PC-9 (cell line): ENCODE measurements around the gene IPPK. TPM values are rescaled to one million over a fixed set of nuclear protein-coding genes. Genes with fewer than 3 reads are reported as not detected.

ENCODE experiments used
- BruUV-seq: library from RNA; stranded (reverse); fragments of 400-500 nt; replicated peaks from 2 replicates; lab custom pipeline; 2021; lab: Mats Ljungman, UMichigan
- CTCF ChIA-PET: fragments of 300-600 bp; sonication (Branson Sonifier 250); formaldehyde crosslinking; loops from one replicate; lab custom pipeline; 2022; ENCODE audit warnings: antibody characterized with exemption; lab: Charles Lee
- POLR2A ChIA-PET: fragments of 300-600 bp; sonication (Branson Sonifier 250); formaldehyde crosslinking; loops from one replicate; lab custom pipeline; 2022; ENCODE audit warnings: antibody characterized with exemption; ENCODE audit not compliant: unreplicated experiment; lab: Charles Lee
- DNase-seq, 2 experiments: peaks; one replicate each; pipeline versions ENCODE4 v3.0.0 to v3.0.0-alpha.2; 2015 to 2022; ENCODE audit warnings: mixed read lengths in 1 of 2
- H2AFZ ChIP-seq: fragments of 200-600 bp; sonication (generic); 2 replicates; pipeline ENCODE4 v1.8.1; 2017; ENCODE audit warnings: antibody characterized with exemption
- H3F3A ChIP-seq: fragments of 200-600 bp; sonication (generic); 2 replicates; pipeline ENCODE4 v1.8.1; 2017; ENCODE audit warnings: antibody characterized with exemption, mild to moderate bottlenecking, low read depth; ENCODE audit not compliant: insufficient read depth
- H3K27ac ChIP-seq: fragments of 200-600 bp; sonication (generic); 2 replicates; pipeline ENCODE4 v1.6.1; 2016; ENCODE audit warnings: mixed run types
- H3K27me3 ChIP-seq: fragments of 200-600 bp; sonication (generic); 2 replicates; pipeline ENCODE4 v1.6.1; 2016; ENCODE audit warnings: low read depth, mixed run types; ENCODE audit not compliant: insufficient read depth
- H3K36me3 ChIP-seq: fragments of 200-600 bp; sonication (generic); 2 replicates; pipeline ENCODE4 v1.6.1; 2016; ENCODE audit warnings: low read depth, mixed run types
- H3K4me1 ChIP-seq: fragments of 200-600 bp; sonication (generic); replicated peaks from 2 replicates; pipeline ENCODE4 v1.6.1; 2016; ENCODE audit warnings: mixed run types; ENCODE audit not compliant: insufficient read depth
- H3K4me2 ChIP-seq: fragments of 200-600 bp; sonication (generic); 2 replicates; pipeline ENCODE4 v1.6.1; 2017; ENCODE audit warnings: mixed run types
- H3K4me3 ChIP-seq: fragments of 200-600 bp; sonication (generic); 2 replicates; pipeline ENCODE4 v1.6.1; 2016; ENCODE audit warnings: mixed run types
- H3K79me2 ChIP-seq: fragments of 200-600 bp; sonication (generic); 2 replicates; pipeline ENCODE4 v1.6.1; 2017; ENCODE audit warnings: low read depth, mixed run types
- H3K9me2 ChIP-seq: fragments of 200-600 bp; sonication (generic); 2 replicates; pipeline ENCODE4 v1.8.1; 2017; ENCODE audit warnings: mild to moderate bottlenecking; ENCODE audit not compliant: insufficient read depth
- H3K9me3 ChIP-seq: fragments of 200-600 bp; sonication (generic); 2 replicates; pipeline ENCODE4 v1.8.1; 2016; ENCODE audit warnings: low read depth; ENCODE audit not compliant: insufficient read depth
- H4K20me1 ChIP-seq: fragments of 200-600 bp; sonication (generic); 2 replicates; pipeline ENCODE4 v1.8.1; 2017; ENCODE audit not compliant: insufficient read depth
- CTCF ChIP-seq: fragments of 200-600 bp; sonication (generic); conservative IDR thresholded peaks from 2 replicates; pipeline ENCODE4 v1.6.1; 2017; ENCODE audit warnings: mixed run types, antibody characterized with exemption, mild to moderate bottlenecking, moderate library complexity
- EZH2 ChIP-seq: fragments of 200-600 bp; sonication (generic); IDR thresholded peaks from 2 replicates; pipeline ENCODE4 v1.8.0; 2017; ENCODE audit warnings: antibody characterized with exemption, low read depth
- intact Hi-C: fragments of 100-400 bp; cut with micrococcal nuclease; formaldehyde crosslinking; loops from one replicate; pipeline ENCODE4 v1.10.0; 2022; ENCODE audit not compliant: unreplicated experiment
- total RNA-seq: library from RNA; stranded (reverse); gene quantifications from 2 replicates; pipeline ENCODE4 v1.2.3, GENCODE V29; 2021

IPPK gene
- total RNA-seq, 1 experiment from 2014 or later, result 12.3 TPM

GRCh38 chr9:92603100-92603499, 66.8 kb downstream of the IPPK start:
- H3K79me2 ChIP-seq, result no peaks in the 10 kb centered on the region
- no peak for DNase-seq
- TF ChIP-seq EZH2, result no peak
- no peak for TF ChIP-seq CTCF
- ChIA-PET CTCF (no interaction called here), POLR2A (no interaction called here)
- no peak overlapping the region for H3K27ac ChIP-seq
- H3K9me2 ChIP-seq, result no peaks in the 10 kb centered on the region
- H3F3A ChIP-seq, result no peaks in the 10 kb centered on the region; the same call in 1 of the 2 replicates
- no peak overlapping the region for H3K4me3 ChIP-seq
- no peaks in the 10 kb centered on the region for H3K27me3 ChIP-seq
- no peak overlapping the region for H3K4me2 ChIP-seq
- H3K4me1 ChIP-seq, result no peaks in the 10 kb centered on the region
- no TSS peak for BruUV-seq
- H4K20me1 ChIP-seq, result no peaks in the 10 kb centered on the region
- H3K9me3 ChIP-seq, result no peaks in the 10 kb centered on the region; the same call in 1 of the 2 replicates
- intact Hi-C loops, result no loop called here
- H3K36me3 ChIP-seq, result no peaks in the 10 kb centered on the region
- H2AFZ ChIP-seq, result no peak overlapping the region

GRCh38 chr9:92602413-92602812, 67.5 kb downstream of the IPPK start:
- H2AFZ ChIP-seq, result no peak overlapping the region
- CTCF ChIA-PET, result no interaction called here
- no peaks in the 10 kb centered on the region for H3K27me3 ChIP-seq
- no peaks in the 10 kb centered on the region; the same call in 1 of the 2 replicates for H3K9me3 ChIP-seq
- POLR2A ChIA-PET, result no interaction called here
- no peaks in the 10 kb centered on the region for H3K4me1 ChIP-seq
- no peaks in the 10 kb centered on the region for H3K9me2 ChIP-seq
- H4K20me1 ChIP-seq, result no peaks in the 10 kb centered on the region
- H3K36me3 ChIP-seq, result no peaks in the 10 kb centered on the region
- intact Hi-C loops, result no loop called here
- DNase-seq, result no peak
- TF ChIP-seq CTCF (no peak), EZH2 (no peak)
- no peaks in the 10 kb centered on the region; the same call in 1 of the 2 replicates for H3F3A ChIP-seq
- no peak overlapping the region for H3K27ac ChIP-seq
- no peaks in the 10 kb centered on the region for H3K79me2 ChIP-seq
- H3K4me3 ChIP-seq, result no peak overlapping the region
- no peak overlapping the region for H3K4me2 ChIP-seq
- BruUV-seq, result no TSS peak

- Histone ChIP-seq H3K36me3 (no peaks in the 10 kb centered on the region), H3K9me3 (no peaks in the 10 kb centered on the region; the same call in 1 of the 2 replicates), H3K79me2 (no peaks in the 10 kb centered on the region), H3K27me3 (no peaks in the 10 kb centered on the region), H2AFZ (no peak overlapping the region), H3K4me2 (no peak overlapping the region), H3K27ac (no peak overlapping the region), H3K9me2 (no peaks in the 10 kb centered on the region), H3K4me1 (no peaks in the 10 kb centered on the region), H3K4me3 (no peak overlapping the region), H4K20me1 (no peaks in the 10 kb centered on the region), H3F3A (no peaks in the 10 kb centered on the region; the same call in 1 of the 2 replicates)
- intact Hi-C loops, result no loop called here
- no TSS peak for BruUV-seq
- ChIA-PET CTCF (no interaction called here), POLR2A (no interaction called here)
- TF ChIP-seq EZH2, result no peak
- TF ChIP-seq CTCF, result no peak
- no peak for DNase-seq
Measured at GRCh38 chr9:92601451-92601850, 68.5 kb downstream of the IPPK start.
